Panc1 (cell line): Measurements from ENCODE around the gene PGBD5. TPM values are rescaled to one million over a fixed set of nuclear protein-coding genes. Genes with fewer than 3 reads are reported as not detected.

Experiments used
- ATAC-seq: fragments of 200-7000 bp; cut with Tn5 transposase; 2 replicates; pipeline ENCODE4 v1.9.1; 2020; ENCODE audit warnings: mild to moderate bottlenecking, moderate library complexity
- BruUV-seq: library from RNA; stranded (reverse); fragments of 400-500 nt; replicated peaks from 2 replicates; lab custom pipeline; 2021; lab: Mats Ljungman, UMichigan
- CTCF ChIA-PET: fragments of 300-600 bp; sonication (Branson Sonifier 250); formaldehyde crosslinking; loops from one replicate; lab custom pipeline; 2022; ENCODE audit warnings: antibody characterized with exemption; lab: Charles Lee
- POLR2A ChIA-PET: fragments of 300-600 bp; sonication (Branson Sonifier 250); formaldehyde crosslinking; loops from one replicate; lab custom pipeline; 2022; ENCODE audit warnings: antibody characterized with exemption; lab: Charles Lee
- DNase-seq: peaks from one replicate; pipeline ENCODE4 v3.0.0-alpha.2; 2010; ENCODE audit warnings: low read depth, low spot score
- H3K27ac ChIP-seq: 2 replicates; pipeline ENCODE4 v1.5.1; 2011; ENCODE audit warnings: mild to moderate bottlenecking, low read length, inconsistent platforms
- H3K27me3 ChIP-seq: fragments of 200-500 bp; sonication (Bioruptor generic); 2 replicates; pipeline ENCODE4 v1.6.0; 2014; ENCODE audit warnings: low read length, inconsistent platforms; ENCODE audit not compliant: control insufficient read depth, insufficient read depth
- H3K36me3 ChIP-seq: fragments of 200-500 bp; sonication (Bioruptor generic); 2 replicates; pipeline ENCODE4 v1.5.1; 2014; ENCODE audit warnings: inconsistent platforms, mild to moderate bottlenecking, low read length, moderate library complexity; ENCODE audit not compliant: control insufficient read depth, insufficient read depth
- H3K4me1 ChIP-seq: 2 replicates; pipeline ENCODE4 v1.5.1; 2011; ENCODE audit warnings: inconsistent platforms, mild to moderate bottlenecking, low read length, moderate library complexity; ENCODE audit not compliant: control insufficient read depth, insufficient read depth
- H3K4me3 ChIP-seq, 2 experiments: 2 replicates each; pipeline ENCODE4 v1.5.1; 2011 to 2012; ENCODE audit warnings: low read depth in 2 of 2, low read length in 2 of 2, mild to moderate bottlenecking in 2 of 2, inconsistent platforms in 1 of 2, moderate library complexity in 1 of 2
- H3K9me3 ChIP-seq: fragments of 200-500 bp; sonication (Bioruptor generic); 2 replicates; pipeline ENCODE4 v1.5.1; 2014; ENCODE audit warnings: low read depth, mild to moderate bottlenecking, inconsistent platforms, low read length, moderate library complexity; ENCODE audit not compliant: control insufficient read depth, insufficient read depth
- CTCF ChIP-seq: fragments of 450-650 bp; IDR thresholded peaks from 2 replicates; pipeline ENCODE4 v1.5.1; 2017; ENCODE audit warnings: mild to moderate bottlenecking
- POLR2AphosphoS5 ChIP-seq: IDR thresholded peaks from 2 replicates; pipeline ENCODE4 v1.6.1; 2012; ENCODE audit warnings: mild to moderate bottlenecking, low read depth, low read length, moderate library complexity
- REST ChIP-seq, 2 experiments: IDR thresholded peaks; 2 replicates each; pipeline ENCODE4 v1.6.1; 2011 to 2012; ENCODE audit warnings: low read depth in 2 of 2, control low read depth in 1 of 2, low read length in 1 of 2, mild to moderate bottlenecking in 1 of 2, moderate library complexity in 1 of 2; ENCODE audit not compliant: insufficient read depth in 1 of 2
- SIN3A ChIP-seq: IDR thresholded peaks from 2 replicates; pipeline ENCODE4 v1.6.1; 2012; ENCODE audit warnings: low read depth, mild to moderate bottlenecking, low read length, moderate library complexity, borderline replicate concordance; ENCODE audit not compliant: insufficient read depth
- TCF7L2 ChIP-seq: IDR thresholded peaks from 2 replicates; pipeline ENCODE4 v1.6.1; 2011; ENCODE audit warnings: mild to moderate bottlenecking, low read depth, low read length, inconsistent platforms
- in situ Hi-C: cut with HindIII; loops from 2 replicates; pipeline ENCODE4 v1.10.0; 2016; ENCODE audit warnings: low sequenced_read_pairs, low pct_unique_long_range_greater_than_20kb
- intact Hi-C: fragments of 100-400 bp; cut with micrococcal nuclease; formaldehyde crosslinking; loops from one replicate; pipeline ENCODE4 v1.10.0; 2022; ENCODE audit not compliant: unreplicated experiment
- total RNA-seq: library from RNA; stranded (reverse); gene quantifications from one replicate; pipeline ENCODE4 v1.2.1, GENCODE V29; 2021; ENCODE audit not compliant: unreplicated experiment

Gene PGBD5
- total RNA-seq, 1 experiment from 2014 or later, result 0.05 TPM

GRCh38 chr1:230326971-230327891, 98.9 kb downstream of the PGBD5 start:
- H3K4me3 ChIP-seq, result no peak overlapping the region
- CTCF ChIA-PET, result interaction anchor here (0.7 kb wide), 1 partner anchor 151 kb away, joined by 3 read pairs; no protein-coding TSS in a partner anchor
- no peak for ATAC-seq
- H3K4me1 ChIP-seq, result no peaks in the 10 kb centered on the region
- DNase-seq, result no peak
- TF ChIP-seq CTCF (no peak), SIN3A (no peak), TCF7L2 (no peak), REST (IDR thresholded peaks at IDR 0.05; ENCODE audit: insufficient read depth in 1 of 2, low read depth in 2 of 2, low read length in 1 of 2) (no peak), POLR2AphosphoS5 (no peak)
- H3K36me3 ChIP-seq, result no peaks in the 10 kb centered on the region
- no peaks in the 10 kb centered on the region for H3K27me3 ChIP-seq
- no peaks in the 10 kb centered on the region for H3K9me3 ChIP-seq
- no TSS peak for BruUV-seq
- no peak overlapping the region for H3K27ac ChIP-seq
- in situ Hi-C loops (no loop called here), intact Hi-C loops (no loop called here)
- POLR2A ChIA-PET, result no interaction called here

DNA sequence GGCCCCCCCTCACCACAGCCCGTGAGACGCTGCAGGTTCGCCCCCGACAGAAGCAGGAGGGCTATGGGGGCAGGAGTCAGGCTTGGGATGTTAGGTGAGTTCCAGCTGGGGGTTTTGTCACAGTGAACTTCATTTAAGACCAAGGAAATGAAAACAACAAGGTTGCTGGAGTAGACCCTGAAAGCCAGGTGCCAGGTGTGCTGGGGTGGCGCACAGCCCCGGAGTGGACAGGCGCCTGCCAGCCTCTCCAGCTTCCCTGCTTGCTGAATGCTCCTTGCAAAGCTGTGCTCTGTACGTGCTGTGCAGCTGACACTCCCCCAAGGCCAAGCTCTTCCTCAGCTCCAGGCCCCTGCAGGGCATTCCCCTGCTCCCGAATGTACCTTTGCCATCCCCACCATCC, 102.4 kb downstream of the PGBD5 start:
- H3K4me3 ChIP-seq, result no peak overlapping the region
- CTCF ChIA-PET, result no interaction called here

More for the DNA sequence above, 102.4 kb downstream of the PGBD5 start:
- POLR2A ChIA-PET, result no interaction called here
- H3K36me3 ChIP-seq, result no peaks in the 10 kb centered on the region
- H3K4me1 ChIP-seq, result no peaks in the 10 kb centered on the region
- no peaks in the 10 kb centered on the region; the same call in 1 of the 2 replicates for H3K27me3 ChIP-seq
- in situ Hi-C loops (no loop called here), intact Hi-C loops (no loop called here)
- ATAC-seq (no peak), DNase-seq (no peak)
- BruUV-seq, result no TSS peak
- H3K27ac ChIP-seq, result no peak overlapping the region
- no peaks in the 10 kb centered on the region for H3K9me3 ChIP-seq
- TF ChIP-seq POLR2AphosphoS5 (no peak), CTCF (no peak), REST (IDR thresholded peaks at IDR 0.05; ENCODE audit: insufficient read depth in 1 of 2, low read depth in 2 of 2, low read length in 1 of 2) (no peak), TCF7L2 (no peak), SIN3A (no peak)
